ENCODE measurements around the gene RAD54L.
"Not testable (repeated sequence)": the region's sequence is repeated elsewhere in the genome, so short reads cannot be mapped to it uniquely, and the experiment has no call there.

DNA sequence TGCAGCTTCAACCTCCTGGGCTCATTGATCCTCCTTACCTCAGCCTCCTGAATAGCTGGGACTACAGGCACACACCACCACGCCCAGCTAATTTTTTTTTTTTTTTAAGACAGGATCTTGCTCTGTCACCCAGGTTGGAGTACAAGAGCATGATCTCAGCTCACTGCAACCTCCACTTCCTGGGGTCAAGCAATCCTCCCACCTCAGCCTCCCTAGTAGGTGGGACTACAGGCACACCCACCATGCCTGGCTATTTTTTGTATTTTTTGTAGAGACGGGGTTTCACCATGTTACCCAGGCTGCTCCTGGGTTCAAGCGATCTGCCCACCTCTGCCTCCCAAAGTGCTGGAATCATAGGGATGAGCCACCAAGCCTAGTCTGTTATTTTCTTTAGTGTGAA, 3.7 kb upstream of the RAD54L start:
- TF ChIP-seq SMAD4 (CRISPR knock-in tag; IDR thresholded peaks at IDR 0.05); IRF2 (CRISPR knock-in tag; IDR thresholded peaks at IDR 0.05; ENCODE audit: borderline replicate concordance, low read depth); CREB1 (CRISPR knock-in tag; IDR thresholded peaks at IDR 0.05); ESRRA (CRISPR knock-in tag; IDR thresholded peaks at IDR 0.05; ENCODE audit: borderline replicate concordance); MAX (CRISPR knock-in tag; IDR thresholded peaks at IDR 0.05); NR2C2 (CRISPR knock-in tag; IDR thresholded peaks at IDR 0.05); KAT7 (CRISPR knock-in tag; IDR thresholded peaks at IDR 0.05; ENCODE audit: borderline replicate concordance): not testable (repeated sequence)
- TF ChIP-seq, protein P1, sequence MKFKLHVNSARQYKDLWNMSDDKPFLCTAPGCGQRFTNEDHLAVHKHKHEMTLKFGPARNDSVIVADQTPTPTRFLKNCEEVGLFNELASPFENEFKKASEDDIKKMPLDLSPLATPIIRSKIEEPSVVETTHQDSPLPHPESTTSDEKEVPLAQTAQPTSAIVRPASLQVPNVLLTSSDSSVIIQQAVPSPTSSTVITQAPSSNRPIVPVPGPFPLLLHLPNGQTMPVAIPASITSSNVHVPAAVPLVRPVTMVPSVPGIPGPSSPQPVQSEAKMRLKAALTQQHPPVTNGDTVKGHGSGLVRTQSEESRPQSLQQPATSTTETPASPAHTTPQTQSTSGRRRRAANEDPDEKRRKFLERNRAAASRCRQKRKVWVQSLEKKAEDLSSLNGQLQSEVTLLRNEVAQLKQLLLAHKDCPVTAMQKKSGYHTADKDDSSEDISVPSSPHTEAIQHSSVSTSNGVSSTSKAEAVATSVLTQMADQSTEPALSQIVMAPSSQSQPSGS (CRISPR knock-in tag; IDR thresholded peaks at IDR 0.05; ENCODE audit: borderline replicate concordance, low read depth) = not testable (repeated sequence)
- TF ChIP-seq, protein P2, sequence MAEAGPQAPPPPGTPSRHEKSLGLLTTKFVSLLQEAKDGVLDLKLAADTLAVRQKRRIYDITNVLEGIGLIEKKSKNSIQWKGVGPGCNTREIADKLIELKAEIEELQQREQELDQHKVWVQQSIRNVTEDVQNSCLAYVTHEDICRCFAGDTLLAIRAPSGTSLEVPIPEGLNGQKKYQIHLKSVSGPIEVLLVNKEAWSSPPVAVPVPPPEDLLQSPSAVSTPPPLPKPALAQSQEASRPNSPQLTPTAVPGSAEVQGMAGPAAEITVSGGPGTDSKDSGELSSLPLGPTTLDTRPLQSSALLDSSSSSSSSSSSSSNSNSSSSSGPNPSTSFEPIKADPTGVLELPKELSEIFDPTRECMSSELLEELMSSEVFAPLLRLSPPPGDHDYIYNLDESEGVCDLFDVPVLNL (CRISPR knock-in tag; IDR thresholded peaks at IDR 0.05; ENCODE audit: borderline replicate concordance, low read depth) = not testable (repeated sequence)
- TF ChIP-seq, protein P3, sequence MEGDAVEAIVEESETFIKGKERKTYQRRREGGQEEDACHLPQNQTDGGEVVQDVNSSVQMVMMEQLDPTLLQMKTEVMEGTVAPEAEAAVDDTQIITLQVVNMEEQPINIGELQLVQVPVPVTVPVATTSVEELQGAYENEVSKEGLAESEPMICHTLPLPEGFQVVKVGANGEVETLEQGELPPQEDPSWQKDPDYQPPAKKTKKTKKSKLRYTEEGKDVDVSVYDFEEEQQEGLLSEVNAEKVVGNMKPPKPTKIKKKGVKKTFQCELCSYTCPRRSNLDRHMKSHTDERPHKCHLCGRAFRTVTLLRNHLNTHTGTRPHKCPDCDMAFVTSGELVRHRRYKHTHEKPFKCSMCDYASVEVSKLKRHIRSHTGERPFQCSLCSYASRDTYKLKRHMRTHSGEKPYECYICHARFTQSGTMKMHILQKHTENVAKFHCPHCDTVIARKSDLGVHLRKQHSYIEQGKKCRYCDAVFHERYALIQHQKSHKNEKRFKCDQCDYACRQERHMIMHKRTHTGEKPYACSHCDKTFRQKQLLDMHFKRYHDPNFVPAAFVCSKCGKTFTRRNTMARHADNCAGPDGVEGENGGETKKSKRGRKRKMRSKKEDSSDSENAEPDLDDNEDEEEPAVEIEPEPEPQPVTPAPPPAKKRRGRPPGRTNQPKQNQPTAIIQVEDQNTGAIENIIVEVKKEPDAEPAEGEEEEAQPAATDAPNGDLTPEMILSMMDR (IDR thresholded peaks at IDR 0.05) = not testable (repeated sequence)
- TF ChIP-seq, protein P4, sequence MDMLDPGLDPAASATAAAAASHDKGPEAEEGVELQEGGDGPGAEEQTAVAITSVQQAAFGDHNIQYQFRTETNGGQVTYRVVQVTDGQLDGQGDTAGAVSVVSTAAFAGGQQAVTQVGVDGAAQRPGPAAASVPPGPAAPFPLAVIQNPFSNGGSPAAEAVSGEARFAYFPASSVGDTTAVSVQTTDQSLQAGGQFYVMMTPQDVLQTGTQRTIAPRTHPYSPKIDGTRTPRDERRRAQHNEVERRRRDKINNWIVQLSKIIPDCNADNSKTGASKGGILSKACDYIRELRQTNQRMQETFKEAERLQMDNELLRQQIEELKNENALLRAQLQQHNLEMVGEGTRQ (CRISPR knock-in tag; IDR thresholded peaks at IDR 0.05) = not testable (repeated sequence)
